CD4-positive, alpha-beta T cell treated with Interleukin-17A for 1 hour (primary cell): ENCODE data around the gene SLC5A6.
A peak's percentile ranks its signal among the peaks of the same experiment; 100 is the strongest.

Source experiments
- DNase-seq: peaks from one replicate; pipeline ENCODE4 v3.0.0-alpha.2; 2020

SLC5A6 gene

DNA sequence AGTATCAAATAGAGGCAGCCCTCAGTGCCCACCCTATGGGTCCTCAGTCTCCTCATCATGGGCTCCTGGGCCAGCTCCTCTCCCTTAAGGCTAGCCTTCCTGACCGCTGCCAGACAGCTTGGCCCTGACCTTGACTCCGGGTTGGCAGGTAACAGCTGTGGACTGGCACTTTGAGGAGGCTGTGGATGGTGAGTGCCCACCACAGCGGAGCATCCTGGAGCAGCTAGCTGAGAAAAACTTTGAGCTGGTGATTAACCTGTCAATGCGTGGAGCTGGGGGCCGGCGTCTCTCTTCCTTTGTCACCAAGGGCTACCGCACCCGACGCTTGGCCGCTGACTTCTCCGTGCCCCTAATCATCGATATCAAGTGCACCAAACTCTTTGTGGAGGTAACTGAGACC, 24.1 kb upstream of the SLC5A6 start:
- no peak for DNase-seq

DNA sequence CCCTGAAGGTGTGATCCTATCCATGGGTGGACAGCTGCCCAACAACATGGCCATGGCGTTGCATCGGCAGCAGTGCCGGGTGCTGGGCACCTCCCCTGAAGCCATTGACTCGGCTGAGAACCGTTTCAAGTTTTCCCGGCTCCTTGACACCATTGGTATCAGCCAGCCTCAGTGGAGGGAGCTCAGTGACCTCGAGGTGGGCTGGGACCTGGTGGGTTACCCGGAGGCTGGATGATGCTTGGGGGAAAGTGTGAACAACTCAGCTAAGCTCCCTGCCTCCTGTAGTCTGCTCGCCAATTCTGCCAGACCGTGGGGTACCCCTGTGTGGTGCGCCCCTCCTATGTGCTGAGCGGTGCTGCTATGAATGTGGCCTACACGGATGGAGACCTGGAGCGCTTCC, 21.3 kb upstream of the SLC5A6 start:
- DNase-seq = no peak

DNA sequence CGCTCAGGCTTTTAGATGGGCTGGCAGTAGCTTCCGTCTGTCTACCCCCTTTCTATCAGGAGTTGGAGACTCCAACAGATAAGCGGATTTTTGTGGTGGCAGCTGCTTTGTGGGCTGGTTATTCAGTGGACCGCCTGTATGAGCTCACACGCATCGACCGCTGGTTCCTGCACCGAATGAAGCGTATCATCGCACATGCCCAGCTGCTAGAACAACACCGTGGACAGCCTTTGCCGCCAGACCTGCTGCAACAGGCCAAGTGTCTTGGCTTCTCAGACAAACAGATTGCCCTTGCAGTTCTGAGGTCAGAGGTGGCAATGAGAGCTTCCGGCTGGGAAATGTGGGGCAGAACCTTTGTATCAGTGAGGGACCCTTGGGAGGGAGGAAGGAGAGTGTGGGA, 19.9 kb upstream of the SLC5A6 start:
- no peak for DNase-seq

DNA sequence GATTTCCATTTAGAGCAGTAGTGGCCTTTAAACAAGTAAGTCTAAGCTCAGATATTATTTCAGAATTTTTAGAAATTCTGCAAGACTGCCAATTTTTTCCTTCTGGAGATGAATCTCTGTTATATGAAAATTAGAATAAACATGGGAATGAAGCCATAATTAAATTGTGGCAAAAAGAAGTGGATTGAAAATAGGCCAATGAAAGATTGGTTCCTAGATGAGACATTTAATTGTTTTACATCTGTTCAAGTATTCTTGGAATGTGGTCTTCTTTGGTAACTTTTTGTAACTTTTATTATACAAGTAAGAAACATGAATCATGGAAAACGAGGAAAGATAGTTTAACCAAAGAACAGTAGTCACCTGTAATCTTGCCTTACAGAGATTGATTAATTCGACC, 15.4 kb upstream of the SLC5A6 start:
- no peak for DNase-seq

DNA sequence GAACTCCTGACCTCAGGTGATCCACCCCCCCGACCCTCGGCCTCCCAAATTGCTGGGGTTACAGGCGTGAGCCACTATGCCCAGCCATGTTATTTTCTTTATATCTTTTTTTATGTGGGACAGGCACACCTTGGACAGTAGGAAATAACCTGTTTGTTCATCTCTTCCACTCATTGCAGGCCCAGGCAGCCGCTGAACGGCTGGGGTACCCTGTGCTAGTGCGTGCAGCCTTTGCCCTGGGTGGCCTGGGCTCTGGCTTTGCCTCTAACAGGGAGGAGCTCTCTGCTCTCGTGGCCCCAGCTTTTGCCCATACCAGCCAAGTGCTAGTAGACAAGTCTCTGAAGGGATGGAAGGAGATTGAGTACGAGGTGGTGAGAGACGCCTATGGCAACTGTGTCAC, 13.5 kb upstream of the SLC5A6 start:
- DNase-seq = no peak

DNA sequence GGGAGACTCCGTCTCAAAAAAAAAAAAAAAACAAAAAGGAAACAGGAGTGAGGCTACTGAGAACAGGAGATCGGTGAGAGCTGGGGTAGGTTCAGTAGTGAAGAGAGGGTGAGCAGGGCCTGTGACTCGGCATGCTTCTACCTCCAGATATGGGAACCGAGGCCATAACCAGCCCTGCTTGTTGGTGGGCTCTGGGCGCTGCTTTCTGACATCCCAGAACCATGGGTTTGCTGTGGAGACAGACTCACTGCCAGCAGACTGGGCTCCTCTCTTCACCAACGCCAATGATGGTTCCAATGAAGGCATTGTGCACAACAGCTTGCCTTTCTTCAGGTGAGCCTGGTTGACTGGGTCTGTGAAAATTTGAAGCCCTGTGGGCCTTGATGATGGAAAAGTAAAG, 11.3 kb upstream of the SLC5A6 start:
- no peak for DNase-seq

DNA sequence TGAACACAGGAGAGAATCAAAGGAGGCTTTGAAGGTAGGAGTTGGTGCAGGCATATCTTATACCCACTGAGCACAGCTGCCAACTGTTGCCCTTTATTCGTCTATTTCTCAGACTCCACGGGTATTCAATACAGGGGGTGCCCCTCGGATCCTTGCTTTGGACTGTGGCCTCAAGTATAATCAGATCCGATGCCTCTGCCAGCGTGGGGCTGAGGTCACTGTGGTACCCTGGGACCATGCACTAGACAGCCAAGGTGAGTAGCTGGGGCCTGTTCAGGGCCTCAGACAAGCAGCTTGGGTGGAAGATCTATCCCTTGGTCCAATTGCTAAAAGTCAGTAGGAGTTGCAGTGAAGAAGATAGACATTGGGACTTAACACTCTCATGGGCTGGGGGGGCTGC, 10.3 kb upstream of the SLC5A6 start:
- DNase-seq = no peak

DNA sequence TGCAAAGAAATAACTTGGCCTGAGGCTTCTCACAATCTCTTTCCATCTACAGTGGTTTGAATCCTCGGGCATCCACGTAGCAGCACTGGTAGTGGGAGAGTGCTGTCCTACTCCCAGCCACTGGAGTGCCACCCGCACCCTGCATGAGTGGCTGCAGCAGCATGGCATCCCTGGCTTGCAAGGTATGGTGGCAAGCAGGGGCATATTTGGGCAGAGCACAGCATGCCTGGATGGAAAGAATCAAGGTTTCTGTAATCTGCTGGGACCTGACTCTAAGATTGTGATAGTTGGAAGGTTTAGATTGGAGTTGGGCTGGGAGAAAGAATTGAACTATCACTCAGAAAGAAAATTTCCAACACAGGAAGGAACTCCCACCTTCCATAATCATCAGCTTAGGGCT, 9.1 kb upstream of the SLC5A6 start:
- DNase-seq = no peak

DNA sequence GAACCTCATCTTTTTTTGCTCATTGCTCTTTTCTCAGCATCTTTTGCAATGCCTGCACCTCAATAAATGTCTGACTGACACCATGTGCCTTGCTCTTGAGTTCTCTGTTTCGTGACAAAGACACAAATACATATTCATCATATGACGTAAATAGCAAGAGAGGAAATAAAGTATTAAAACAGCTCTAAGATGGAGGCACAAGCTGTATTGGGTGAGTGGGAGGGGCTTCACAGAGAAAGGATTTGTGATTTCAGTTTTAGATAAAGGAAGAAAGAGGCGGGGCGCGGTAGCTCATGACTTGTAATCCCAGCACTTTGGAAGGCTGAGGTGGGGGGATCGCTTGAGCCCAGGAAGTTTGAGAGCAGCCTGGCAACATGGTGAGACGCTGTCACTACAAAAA, 8.0 kb upstream of the SLC5A6 start:
- DNase-seq = no peak

DNA sequence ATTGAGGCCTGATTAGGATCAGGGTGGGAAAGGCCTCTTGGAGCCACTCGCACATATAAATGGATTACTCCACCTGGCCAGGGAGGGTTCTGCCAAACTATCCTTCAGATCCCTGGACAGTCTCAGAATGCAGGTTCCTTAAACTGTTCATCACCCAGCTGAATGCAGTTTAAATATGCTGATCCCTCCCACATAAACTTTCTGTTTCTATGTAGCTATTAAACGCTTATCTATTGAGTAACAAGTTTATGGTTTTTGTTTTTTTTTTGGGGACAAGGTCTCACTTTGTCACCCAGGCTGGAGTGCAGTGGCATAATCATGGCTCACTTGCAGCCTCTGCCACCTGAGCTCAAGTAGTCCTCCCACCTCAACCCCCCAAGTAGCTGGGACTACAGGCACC, 7.0 kb upstream of the SLC5A6 start:
- DNase-seq = no peak

DNA sequence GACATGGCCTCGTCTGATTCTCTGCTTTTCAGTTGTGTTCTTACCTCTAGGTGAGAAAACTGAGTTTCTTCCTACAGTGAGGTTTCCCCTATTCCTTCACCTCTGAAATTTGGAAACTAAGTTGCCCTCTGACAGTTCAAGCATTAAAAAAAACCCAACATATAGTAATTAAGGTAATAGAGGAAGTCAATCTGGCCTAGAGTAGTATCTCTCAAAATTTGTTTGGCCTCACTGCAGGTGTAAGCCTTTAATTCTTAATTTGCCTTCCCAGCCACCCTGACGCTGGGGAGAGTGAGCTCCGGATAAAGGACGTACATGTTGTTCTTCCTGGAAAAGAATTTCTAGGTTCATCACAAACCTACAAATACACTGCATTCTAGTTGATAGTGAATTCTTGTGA, 6.5 kb upstream of the SLC5A6 start:
- no peak for DNase-seq

DNA sequence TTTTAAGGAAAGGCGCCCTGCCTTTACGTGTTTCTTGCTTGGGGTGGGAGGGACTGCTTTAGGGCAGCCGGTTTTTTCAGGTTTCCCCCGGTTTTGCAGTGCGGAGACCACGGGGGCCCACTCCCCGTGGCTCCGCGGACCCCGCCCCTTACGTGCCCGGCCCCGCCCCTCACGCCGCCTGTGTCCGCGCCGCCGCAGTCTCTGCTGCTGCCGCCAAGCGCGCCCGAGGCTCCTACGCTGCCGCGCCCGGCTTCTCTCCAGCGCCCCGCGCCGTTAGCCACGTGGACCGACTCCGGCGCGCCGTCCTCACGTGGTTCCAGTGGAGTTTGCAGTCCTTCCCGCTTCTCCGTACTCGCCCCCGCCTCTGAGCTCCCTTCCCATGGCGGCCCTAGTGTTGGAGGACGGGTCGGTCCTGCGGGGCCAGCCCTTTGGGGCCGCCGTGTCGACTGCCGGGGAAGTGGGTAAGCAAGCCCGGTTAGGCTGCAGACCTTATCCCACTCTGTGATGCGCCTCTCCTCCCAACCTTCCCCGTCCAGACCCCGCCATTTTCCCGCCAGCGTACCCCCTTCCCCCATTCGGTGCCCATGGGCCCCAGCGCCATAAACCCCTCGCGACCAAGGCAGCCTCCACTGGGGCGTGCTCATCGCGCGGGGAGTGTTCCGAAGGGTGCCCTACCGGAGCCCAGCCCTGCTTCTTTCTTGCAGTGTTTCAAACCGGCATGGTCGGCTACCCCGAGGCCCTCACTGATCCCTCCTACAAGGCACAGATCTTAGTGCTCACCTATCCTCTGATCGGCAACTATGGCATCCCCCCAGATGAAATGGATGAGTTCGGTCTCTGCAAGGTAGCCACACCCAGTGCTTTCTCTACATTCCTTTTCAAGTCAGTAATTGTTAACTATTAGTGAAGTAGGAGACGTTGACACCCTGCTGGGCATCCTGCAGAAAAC, 5.4 kb upstream of the SLC5A6 start, which contains the start of gene CAD:
TSS of gene CAD (plus strand) at position 197 of the 949 bp plus-strand sequence. CDS start at position 380, 183 bp downstream.
- DNase-seq = peak; percentile 88

DNA sequence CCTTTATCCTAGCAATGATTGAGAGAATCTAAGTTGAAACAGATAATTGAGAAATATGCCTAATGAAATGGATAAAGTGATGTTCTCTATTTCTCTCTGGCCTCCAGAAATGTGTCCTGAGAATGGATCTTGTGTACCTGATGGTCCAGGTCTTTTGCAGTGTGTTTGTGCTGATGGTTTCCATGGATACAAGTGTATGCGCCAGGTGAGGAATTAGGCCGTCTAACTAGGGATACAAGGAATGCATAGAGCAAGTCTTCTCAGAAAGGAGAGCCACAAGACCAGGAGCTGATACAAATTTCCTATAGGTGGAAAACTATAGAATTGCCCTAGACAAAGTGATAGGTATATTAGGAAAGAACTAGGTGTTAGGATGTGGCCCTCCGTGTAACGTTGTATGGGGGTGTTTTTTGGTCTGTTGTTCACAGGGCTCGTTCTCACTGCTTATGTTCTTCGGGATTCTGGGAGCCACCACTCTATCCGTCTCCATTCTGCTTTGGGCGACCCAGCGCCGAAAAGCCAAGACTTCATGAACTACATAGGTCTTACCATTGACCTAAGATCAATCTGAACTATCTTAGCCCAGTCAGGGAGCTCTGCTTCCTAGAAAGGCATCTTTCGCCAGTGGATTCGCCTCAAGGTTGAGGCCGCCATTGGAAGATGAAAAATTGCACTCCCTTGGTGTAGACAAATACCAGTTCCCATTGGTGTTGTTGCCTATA, 4.5 kb upstream of the SLC5A6 start:
- no peak for DNase-seq

DNA sequence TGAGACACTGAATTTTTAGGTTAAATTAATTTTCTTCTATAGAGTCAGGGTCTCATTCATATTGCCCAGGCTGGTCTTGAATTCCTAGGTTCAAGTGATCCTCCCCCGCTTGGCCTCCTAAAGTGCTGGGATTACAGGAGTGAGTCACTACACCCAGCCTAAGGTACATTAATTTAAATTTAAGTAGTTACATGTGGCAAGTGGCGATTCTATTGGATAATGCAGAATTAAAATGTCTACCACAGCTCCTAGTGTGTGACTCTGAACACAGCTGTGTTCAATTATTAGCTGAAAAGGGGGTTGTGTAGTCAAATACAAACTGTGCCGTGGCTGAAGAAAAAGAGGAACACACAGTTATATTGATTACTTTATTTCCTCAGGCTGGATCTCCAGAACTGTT, 2.9 kb upstream of the SLC5A6 start:
- DNase-seq = no peak

DNA sequence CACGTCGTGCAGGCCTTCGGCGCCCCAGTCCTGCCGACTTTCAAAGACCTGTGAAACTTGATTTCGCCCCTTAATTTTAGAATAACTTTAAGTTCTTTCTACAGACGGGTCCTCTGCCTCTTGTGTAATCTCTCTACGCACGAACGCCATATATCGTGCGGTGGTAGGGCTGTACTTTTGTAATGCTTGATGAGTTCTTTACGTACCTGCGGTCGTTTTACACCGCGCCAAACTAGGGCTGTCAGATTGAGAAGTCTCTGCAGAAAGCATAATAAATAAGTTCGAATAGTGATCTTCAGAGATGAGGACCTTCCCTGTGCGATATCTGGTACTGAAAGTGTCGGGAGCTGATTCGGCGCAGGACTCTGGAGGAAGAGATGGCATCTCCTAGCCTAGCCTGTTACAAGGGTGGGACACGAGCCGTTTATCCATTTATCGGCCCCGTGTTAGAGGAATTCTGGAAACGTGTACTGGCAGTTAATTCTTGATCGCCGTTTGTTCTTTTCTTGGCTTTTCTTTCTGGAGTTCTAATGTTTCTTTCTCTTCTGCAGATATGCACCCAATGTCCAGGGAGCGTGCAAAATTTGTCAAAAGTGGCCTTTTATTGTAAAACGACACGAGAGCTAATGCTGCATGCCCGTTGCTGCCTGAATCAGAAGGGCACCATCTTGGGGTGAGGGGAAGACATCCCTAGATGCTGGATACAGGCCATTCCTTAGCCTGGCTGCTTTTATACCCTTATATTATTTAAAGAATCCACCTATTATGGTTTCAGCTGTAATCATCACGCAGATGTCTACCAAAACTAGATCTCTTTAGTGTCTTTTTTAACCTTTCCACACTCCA, 781 bp upstream of the SLC5A6 start:
- peak; percentile 66 for DNase-seq

DNA sequence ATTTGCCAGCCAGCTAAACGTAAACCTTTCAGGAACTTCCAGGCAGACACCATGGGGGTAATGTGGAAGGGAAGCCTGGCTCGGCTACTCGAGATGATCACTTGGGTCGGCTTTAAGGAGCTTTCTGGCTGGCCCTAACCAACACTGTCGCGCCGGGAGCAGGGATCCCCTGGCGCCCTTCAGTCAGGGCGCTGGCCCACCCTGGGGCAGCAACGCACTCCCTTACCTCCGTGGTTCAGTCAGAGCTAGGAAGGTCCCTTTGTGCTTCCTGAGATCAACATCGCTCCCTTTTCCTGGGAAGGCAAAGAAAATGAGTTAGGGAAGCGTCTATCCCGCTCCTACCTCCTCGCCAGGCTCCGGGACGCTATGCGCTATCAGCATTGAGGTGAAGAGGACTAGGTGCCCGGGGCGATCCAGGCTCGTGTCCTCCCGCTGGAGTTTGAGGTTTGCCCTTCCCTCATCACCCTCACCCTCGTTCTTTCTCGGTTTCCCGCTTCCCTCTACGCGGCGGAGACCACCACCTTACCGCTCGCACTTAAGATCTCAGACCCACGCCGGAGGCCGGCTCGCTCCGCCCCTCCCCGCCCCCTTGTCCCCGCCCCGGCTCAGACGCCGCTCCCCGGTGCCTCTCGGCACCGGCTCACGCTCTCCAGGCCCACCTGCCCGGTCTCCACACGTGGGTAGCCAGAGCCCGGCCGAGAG, 676 bp downstream of the SLC5A6 start:
- peak; percentile 4 for DNase-seq

DNA sequence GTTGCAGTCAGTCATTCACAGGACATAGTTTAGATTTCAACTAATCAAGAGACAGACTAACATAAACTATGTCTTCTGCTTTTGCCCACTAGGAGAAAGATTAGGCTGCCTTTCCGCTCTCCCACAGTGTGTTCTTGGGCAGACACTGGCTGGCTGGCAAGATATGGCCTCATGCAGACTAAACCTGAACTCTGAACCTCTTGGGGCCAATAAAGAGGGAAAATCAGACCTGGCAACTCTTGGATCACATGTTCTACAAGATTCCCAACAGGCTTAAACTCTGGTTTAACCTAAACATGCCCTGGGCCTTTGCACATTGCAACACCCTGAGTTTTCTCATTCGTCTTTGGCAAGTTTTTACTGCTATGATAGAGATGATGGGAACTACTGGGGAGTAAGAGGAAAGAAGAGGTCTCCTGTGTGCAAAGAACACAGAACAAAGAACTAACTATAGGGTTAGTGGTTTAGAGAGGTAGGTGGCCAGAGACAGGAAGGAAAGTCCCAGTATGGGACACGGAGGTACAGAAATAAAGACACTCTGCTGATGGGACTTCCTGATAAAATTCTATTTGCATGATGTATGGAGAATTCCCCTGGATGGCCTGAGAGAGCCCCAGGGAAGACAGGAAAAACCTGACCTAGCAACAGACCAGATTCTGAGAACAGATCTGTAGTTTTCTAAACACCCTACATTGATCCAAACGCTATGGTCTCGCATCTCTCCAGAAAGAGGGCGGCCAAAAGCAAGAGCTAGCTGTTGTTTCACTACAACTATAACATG, 2.3 kb downstream of the SLC5A6 start:
- DNase-seq = no peak

DNA sequence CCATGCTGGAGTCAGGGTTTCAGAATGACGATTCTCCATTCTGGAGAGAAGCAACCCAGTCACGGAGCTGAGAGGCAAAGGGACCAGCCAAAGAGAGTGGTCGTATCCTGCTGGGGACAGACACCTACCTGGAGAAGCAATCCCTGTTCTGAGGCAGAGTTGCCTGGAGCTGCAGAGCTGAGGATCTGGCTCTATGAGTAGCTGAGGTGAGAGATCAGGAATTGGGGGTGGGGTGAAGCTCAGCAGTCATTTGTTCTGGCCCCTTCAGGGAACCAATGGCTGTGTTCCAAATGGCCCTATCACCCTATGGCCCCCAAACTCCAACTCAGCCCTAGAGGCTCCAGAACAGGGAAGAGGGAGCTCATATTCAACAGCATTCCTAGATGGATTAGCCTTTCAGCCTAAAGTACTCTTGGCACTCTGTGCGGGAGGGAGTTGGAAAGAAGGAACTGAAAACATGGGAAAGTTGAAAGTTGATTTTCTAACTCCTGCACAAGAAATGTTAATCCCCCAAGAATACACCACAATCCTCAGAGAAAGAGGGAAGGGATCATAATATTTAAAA, 3.5 kb downstream of the SLC5A6 start:
- DNase-seq = no peak

DNA sequence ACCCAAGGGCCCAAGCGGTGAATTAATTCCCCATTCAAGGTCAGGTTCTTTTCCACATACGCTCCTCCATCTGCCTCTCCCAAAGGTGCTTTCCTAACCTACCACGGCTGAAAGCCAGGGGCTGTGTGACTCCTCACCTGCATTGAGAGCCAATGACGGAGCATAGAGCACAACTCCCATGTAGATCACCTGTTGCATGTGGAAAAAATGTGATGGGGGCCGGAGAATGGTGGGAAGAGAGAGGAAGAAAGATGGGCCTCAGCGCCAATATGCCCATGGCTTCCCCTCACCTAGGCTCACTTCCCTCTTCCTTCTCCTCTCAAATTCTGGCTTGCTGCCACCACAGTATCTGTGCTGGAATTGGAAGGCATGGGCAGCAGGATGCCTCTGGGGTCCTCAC, 5.7 kb downstream of the SLC5A6 start:
- DNase-seq = no peak

DNA sequence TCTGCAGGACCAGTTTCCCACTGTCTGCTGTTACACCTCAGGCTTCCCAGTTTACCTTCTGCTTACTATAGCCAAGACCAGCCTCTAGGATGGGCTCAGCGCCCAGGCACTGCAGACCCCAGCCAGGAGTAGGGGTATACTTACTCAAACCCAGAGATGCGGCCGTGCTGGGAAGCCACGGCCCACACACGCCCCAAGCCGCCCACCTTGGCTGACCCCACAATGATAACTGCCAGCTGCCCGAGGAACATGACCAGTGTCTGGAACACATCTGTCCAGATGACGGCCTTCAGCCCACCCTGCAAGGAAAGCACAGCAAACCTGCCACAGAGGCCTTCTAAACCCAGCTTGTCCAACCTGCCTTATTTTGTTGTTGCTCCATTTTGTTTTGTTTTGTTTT, 6.9 kb downstream of the SLC5A6 start:
- DNase-seq = no peak

DNA sequence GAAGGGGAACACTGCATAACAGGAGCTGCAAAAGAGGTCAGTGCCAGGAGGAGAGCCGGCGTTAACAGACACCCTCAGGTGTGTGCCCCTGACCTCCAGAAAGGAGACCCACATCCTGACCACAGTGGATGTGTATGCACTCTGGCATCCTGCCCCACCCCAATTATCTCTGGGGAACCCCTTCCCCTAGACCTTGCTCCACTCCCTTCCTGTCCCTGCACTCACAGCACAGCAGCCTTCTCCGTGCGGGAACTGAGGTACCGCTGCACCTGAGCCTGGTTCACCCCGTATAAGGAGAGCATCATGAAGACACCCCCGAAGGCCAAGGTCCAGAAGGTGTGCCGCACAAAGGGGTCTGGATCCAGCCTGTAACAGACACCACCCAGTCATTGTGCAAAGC, 7.5 kb downstream of the SLC5A6 start:
- no peak for DNase-seq
